GM21447 (cell line): Measurements from ENCODE around the gene MAP4K2.

Experiments
- ATAC-seq: cut with Tn5 transposase; IDR thresholded peaks from one replicate; pipeline ENCODE4 v1.9.1; 2021; ENCODE audit not compliant: unreplicated experiment

Gene MAP4K2

GRCh38 chr11:64742087-64742888 lies 60.7 kb downstream of the MAP4K2 start:
- no peak for ATAC-seq

- ATAC-seq, result no peak
Observed at GRCh38 chr11:64741375-64742086, 61.5 kb downstream of the MAP4K2 start.

- no peak for ATAC-seq
Observed at GRCh38 chr11:64739871-64740270, 63.1 kb downstream of the MAP4K2 start.

DNA sequence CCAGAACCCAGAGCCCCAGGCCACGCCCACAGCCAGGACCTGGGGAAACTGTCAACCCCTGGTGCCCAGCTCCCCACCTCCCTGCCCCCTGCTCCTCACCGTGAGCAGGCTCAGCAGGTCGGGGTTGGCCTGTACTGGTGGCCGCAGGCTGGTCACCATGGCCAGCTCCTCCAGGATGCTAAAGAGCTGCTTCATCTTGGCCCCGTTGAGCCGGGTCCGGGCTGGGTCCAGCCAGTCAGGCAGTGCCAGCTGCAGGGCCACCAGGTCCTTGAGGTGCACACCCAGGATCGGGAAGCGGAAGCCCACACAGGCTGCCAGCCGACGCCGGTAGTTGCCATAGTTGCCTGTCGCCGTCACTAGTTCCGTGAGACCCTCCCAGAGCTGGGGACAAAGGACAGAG lies 66.4 kb downstream of the MAP4K2 start:
- no peak for ATAC-seq

DNA sequence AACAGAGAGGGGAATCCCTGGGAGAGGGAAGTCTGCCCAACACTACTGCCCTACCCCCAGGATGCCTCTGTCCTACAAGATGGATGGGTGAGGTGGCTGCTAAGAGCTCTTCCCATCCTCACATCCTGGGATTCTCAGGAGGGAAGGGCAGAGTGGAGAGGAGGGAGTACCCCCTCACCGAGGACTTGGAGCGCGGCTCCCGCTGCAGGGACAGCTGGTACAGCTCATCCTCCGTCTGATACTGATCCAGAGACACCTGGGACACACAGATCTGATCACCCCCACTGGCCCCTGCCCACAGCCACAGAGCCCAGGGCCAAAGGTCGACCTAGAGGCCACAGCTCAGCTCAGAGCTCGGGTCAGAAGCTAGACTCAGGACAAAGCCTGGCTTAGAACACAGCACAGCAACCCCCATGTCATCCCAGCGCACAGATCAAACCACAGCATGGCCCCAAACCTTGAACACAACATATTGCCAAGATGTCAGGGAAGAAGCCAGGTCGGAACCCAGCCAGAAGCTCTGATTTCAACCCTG lies 67.2 kb downstream of the MAP4K2 start:
- ATAC-seq, result no peak
